ENCODE data around the gene LRP2. TPM values are rescaled to one million over a fixed set of nuclear protein-coding genes. Genes with fewer than 3 reads are reported as not detected.
A peak's percentile ranks its signal among the peaks of the same experiment; 100 is the strongest.

The LRP2 gene
- total and polyA plus RNA-seq, 4 experiments from 2014 or later: not detected

DNA sequence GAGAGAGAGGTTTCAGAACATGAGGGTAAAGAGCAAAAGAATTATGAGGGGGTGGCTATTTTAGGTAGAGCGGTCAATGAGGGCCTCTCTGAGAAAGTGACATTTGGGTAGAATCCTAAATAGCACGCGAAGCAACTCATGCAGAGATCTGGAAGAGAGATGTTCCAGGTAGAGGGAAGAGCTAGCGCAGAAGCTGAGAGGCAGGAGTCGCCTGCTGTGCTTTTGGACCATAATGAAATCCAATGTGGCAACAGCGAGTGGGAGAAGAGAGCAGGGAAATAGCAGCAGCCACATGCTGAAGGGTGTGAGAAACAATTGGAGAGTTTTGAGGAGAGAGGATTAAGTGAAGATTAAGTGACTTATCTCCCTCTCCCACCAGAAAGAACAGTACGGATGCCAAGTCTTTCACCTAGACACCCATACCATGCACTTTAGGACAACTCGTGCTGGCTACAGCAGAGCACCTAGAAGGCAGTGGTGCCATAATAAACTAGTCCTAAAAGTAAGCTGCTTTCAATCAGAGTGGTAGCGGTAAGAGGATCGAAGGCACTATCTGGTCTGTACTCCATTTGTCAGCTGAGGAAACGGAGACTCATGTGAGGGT, 129.7 kb downstream of the LRP2 start:
- no peaks in the 10 kb centered on the region for H3K36me3 Mint-ChIP-seq
- DNase-seq: no peak
- CTCF ChIA-PET (ENCODE audit: partially characterized antibody): no interaction called here

DNA sequence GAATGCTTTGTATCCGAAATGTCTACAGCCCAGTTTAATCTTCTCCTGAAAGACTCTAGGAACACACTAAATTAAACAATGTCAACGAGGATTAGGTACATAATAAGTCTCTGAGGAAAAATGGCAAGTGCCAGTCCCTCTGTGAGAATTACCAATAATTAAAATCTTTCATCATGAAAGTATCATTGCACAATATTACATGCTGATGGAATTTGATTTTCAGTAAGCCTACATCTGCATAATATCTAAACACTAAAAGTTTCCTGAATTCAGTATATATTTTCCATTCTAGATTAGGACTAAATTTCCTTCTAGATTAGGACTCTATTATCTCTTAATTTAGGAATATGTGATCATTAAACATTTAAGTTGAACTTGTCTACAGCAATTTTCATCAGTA, 132.1 kb downstream of the LRP2 start:
- no peak for DNase-seq
- Mint-ChIP-seq H3K4me3 (no peak overlapping the region), H3K9me3 (no peaks in the 10 kb centered on the region), H3K4me1 (peaks cover 0 to 2% (median 0%) of the 10 kb centered on the region in 4 donors), H3K36me3 (no peaks in the 10 kb centered on the region), H3K27me3 (peaks cover 4 to 6% of the 10 kb centered on the region in 2 donors), H3K27ac (no peak overlapping the region)
- no peak overlapping the region for H3K27ac ChIP-seq (ENCODE audit: low read depth, low read length)
- no peaks in the 10 kb centered on the region for H3K9me3 ChIP-seq (ENCODE audit: control insufficient read depth in 1 of 2, low read length in 2 of 2)
- no peaks in the 10 kb centered on the region for H3K27me3 ChIP-seq (ENCODE audit: insufficient read depth, low read length)
- intact Hi-C loops (cut with micrococcal nuclease): no loop called here
- H3K36me3 ChIP-seq (ENCODE audit: insufficient read depth, low read length): no peaks in the 10 kb centered on the region
- H3K4me3 ChIP-seq (ENCODE audit: low read length in 2 of 2): no peak overlapping the region
- no peaks in the 10 kb centered on the region for H3K4me1 ChIP-seq (ENCODE audit: insufficient read depth, low read length)
- ChIA-PET POLR2A (ENCODE audit: partially characterized antibody) (no interaction called here), CTCF (ENCODE audit: partially characterized antibody) (no interaction called here)

More for the DNA sequence above, 129.7 kb downstream of the LRP2 start:
- no peaks in the 10 kb centered on the region for H3K4me1 Mint-ChIP-seq
- Histone ChIP-seq H3K4me3 (ENCODE audit: low read length in 2 of 2) (no peak overlapping the region), H3K27me3 (ENCODE audit: insufficient read depth, low read length) (no peaks in the 10 kb centered on the region), H3K9me3 (ENCODE audit: control insufficient read depth in 1 of 2, low read length in 2 of 2) (no peaks in the 10 kb centered on the region), H3K36me3 (ENCODE audit: insufficient read depth, low read length) (no peaks in the 10 kb centered on the region), H3K27ac (ENCODE audit: low read depth, low read length) (no peak overlapping the region), H3K4me1 (ENCODE audit: insufficient read depth, low read length) (no peaks in the 10 kb centered on the region)
- no peak overlapping the region for H3K27ac Mint-ChIP-seq
- peaks cover 7 to 9% of the 10 kb centered on the region in 2 donors for H3K27me3 Mint-ChIP-seq
- POLR2A ChIA-PET (ENCODE audit: partially characterized antibody): no interaction called here
- intact Hi-C loops (cut with micrococcal nuclease): no loop called here
- H3K4me3 Mint-ChIP-seq: no peak overlapping the region
- H3K9me3 Mint-ChIP-seq: no peaks in the 10 kb centered on the region

DNA sequence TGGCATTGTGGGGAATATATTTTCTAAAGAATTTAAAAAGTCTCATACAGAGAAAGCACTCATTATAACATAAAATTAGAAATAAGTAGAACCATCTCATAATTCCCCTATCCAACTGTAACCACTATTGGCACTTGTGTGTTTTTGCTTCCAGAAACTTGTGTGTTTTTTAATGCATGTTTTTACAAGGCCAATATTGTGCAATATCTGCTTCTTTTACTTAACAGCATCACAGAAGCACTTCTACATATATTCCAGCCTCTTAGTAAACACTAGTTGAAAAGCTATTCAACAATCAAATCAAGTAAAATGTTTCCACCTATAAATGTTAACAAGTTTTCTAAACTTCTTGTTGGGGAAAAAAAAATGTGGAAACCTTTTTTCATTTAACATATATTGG, 132.7 kb downstream of the LRP2 start:
- Histone ChIP-seq H3K9me3 (ENCODE audit: control insufficient read depth in 1 of 2, low read length in 2 of 2) (no peaks in the 10 kb centered on the region), H3K36me3 (ENCODE audit: insufficient read depth, low read length) (no peaks in the 10 kb centered on the region), H3K4me1 (ENCODE audit: insufficient read depth, low read length) (no peaks in the 10 kb centered on the region), H3K4me3 (ENCODE audit: low read length in 2 of 2) (no peak overlapping the region), H3K27me3 (ENCODE audit: insufficient read depth, low read length) (no peaks in the 10 kb centered on the region), H3K27ac (ENCODE audit: low read depth, low read length) (no peak overlapping the region)
- ChIA-PET POLR2A (ENCODE audit: partially characterized antibody) (no interaction called here), CTCF (ENCODE audit: partially characterized antibody) (no interaction called here)
- no peak for DNase-seq
- peaks cover 0 to 3% (median 0%) of the 10 kb centered on the region in 4 donors for H3K4me1 Mint-ChIP-seq
- H3K36me3 Mint-ChIP-seq: no peaks in the 10 kb centered on the region
- intact Hi-C loops (cut with micrococcal nuclease): no loop called here
- H3K4me3 Mint-ChIP-seq: no peak overlapping the region
- H3K9me3 Mint-ChIP-seq: no peaks in the 10 kb centered on the region
- peaks cover 4 to 7% of the 10 kb centered on the region in 2 donors for H3K27me3 Mint-ChIP-seq
- no peak overlapping the region for H3K27ac Mint-ChIP-seq

DNA sequence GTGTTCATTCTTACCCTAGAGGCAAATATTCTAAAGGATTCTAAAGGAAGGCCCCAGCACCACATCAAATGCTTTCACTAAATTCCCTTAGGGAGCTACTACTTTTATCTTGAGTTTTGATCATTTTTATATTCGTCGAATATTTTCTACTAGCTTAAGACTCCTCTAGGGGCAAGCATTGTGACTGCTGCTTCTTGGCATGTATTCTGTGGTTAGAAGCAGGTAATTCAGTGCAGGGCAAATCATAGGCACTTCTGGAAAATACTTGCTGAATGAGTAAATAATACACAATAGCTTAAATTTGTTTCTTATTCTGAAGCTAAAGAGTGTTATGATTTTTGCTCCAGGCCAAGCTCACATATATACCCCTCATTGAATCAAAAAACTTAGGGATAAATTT, 136.4 kb downstream of the LRP2 start:
- Mint-ChIP-seq H3K27me3 (peaks cover 2 to 4% of the 10 kb centered on the region in 2 donors), H3K4me1 (peaks cover 0 to 4% (median 0%) of the 10 kb centered on the region in 4 donors), H3K27ac (no peak overlapping the region), H3K9me3 (no peaks in the 10 kb centered on the region), H3K4me3 (no peak overlapping the region), H3K36me3 (no peaks in the 10 kb centered on the region)
- intact Hi-C loops (cut with micrococcal nuclease): no loop called here
- Histone ChIP-seq H3K36me3 (ENCODE audit: insufficient read depth, low read length) (no peaks in the 10 kb centered on the region), H3K4me3 (ENCODE audit: low read length in 2 of 2) (no peak overlapping the region), H3K27ac (ENCODE audit: low read depth, low read length) (no peak overlapping the region), H3K27me3 (ENCODE audit: insufficient read depth, low read length) (no peaks in the 10 kb centered on the region), H3K4me1 (ENCODE audit: insufficient read depth, low read length) (no peaks in the 10 kb centered on the region), H3K9me3 (ENCODE audit: control insufficient read depth in 1 of 2, low read length in 2 of 2) (no peaks in the 10 kb centered on the region)
- ChIA-PET CTCF (ENCODE audit: partially characterized antibody) (interaction anchor here (0.8 to 1.7 kb wide), 2 partner anchors 12 to 17 kb away, joined by 3 read pairs; no protein-coding TSS in a partner anchor), POLR2A (ENCODE audit: partially characterized antibody) (no interaction called here)
- no peak for DNase-seq

DNA sequence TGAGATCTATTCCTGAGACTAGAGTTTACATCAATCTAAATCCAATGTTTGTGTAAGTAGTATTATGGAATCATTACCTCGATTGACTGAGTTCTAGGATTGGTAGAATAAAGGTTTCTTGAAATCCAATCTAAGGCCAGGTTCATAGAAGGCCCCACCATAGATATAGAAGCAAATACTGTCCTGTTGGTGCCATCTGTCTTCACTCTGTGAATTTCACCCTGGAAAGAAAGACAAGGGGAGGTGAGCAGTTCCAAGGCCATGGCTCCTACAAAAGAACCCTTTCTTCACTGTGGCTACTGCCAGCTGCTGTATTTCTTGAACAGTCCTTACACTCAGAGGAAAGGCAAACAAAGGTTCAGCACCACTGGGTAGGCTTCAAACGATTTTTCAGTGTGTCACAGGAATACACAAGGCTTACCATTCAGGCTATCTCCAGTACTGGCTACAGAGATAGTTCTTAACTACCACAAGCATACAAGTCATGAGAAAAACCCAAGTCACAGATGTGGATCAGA, 137.0 kb downstream of the LRP2 start:
- POLR2A ChIA-PET (ENCODE audit: partially characterized antibody): no interaction called here
- Mint-ChIP-seq H3K36me3 (no peaks in the 10 kb centered on the region), H3K4me3 (no peak overlapping the region), H3K4me1 (peaks cover 0 to 4% (median 0%) of the 10 kb centered on the region in 4 donors), H3K27ac (no peak overlapping the region), H3K27me3 (peaks cover 0 to 4% of the 10 kb centered on the region in 2 donors), H3K9me3 (no peaks in the 10 kb centered on the region)
- no peaks in the 10 kb centered on the region for H3K27me3 ChIP-seq (ENCODE audit: insufficient read depth, low read length)
- DNase-seq: no peak
- no peak overlapping the region for H3K4me3 ChIP-seq (ENCODE audit: low read length in 2 of 2)
- no peaks in the 10 kb centered on the region for H3K36me3 ChIP-seq (ENCODE audit: insufficient read depth, low read length)
- CTCF ChIA-PET (ENCODE audit: partially characterized antibody): interaction anchor here (0.8 to 1.7 kb wide), 2 partner anchors 11 to 17 kb away, joined by 3 read pairs; no protein-coding TSS in a partner anchor
- intact Hi-C loops (cut with micrococcal nuclease): no loop called here
- H3K27ac ChIP-seq (ENCODE audit: low read depth, low read length): no peak overlapping the region
- no peaks in the 10 kb centered on the region for H3K4me1 ChIP-seq (ENCODE audit: insufficient read depth, low read length)
- no peaks in the 10 kb centered on the region for H3K9me3 ChIP-seq (ENCODE audit: control insufficient read depth in 1 of 2, low read length in 2 of 2)

DNA sequence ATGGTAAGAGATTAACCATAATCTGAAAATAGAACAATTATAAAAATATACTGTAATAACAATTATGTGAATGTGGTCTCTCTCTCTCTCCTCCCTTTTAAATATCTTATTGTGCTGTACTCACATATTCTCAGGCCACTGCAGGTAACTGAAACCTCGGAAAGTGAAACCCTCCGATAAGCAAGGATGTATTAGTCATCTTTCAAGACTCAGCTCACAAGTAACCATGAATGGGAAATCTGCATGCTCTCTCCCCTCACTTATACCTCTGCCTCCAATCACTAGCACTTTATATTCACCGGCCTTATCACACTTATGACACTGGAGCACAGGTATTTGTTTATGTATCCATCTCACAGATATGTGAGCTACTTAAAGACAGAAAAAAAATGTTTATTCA, 139.7 kb downstream of the LRP2 start:
- CTCF ChIA-PET (ENCODE audit: partially characterized antibody): interaction anchor here (0.9 to 3.7 kb wide), 3 partner anchors 12 to 113 kb away, joined by 3 to 22 read pairs (median 8); no protein-coding TSS in a partner anchor
- no peaks in the 10 kb centered on the region for H3K9me3 ChIP-seq (ENCODE audit: control insufficient read depth in 1 of 2, low read length in 2 of 2)
- no peak overlapping the region for H3K4me3 Mint-ChIP-seq
- H3K4me1 ChIP-seq (ENCODE audit: insufficient read depth, low read length): no peaks in the 10 kb centered on the region
- H3K9me3 Mint-ChIP-seq: no peaks in the 10 kb centered on the region
- H3K36me3 ChIP-seq (ENCODE audit: insufficient read depth, low read length): no peaks in the 10 kb centered on the region
- H3K4me3 ChIP-seq (ENCODE audit: low read length in 2 of 2): no peak overlapping the region
- no peaks in the 10 kb centered on the region for H3K27me3 ChIP-seq (ENCODE audit: insufficient read depth, low read length)
- peaks cover 0 to 1% of the 10 kb centered on the region in 2 donors for H3K27me3 Mint-ChIP-seq
- intact Hi-C loops (cut with micrococcal nuclease): loop anchor here (5.0 kb wide), 2 partner anchors 260 to 275 kb away; no protein-coding TSS in a partner anchor
- H3K27ac Mint-ChIP-seq: no peak overlapping the region
- H3K4me1 Mint-ChIP-seq: peaks cover 0 to 4% (median 0%) of the 10 kb centered on the region in 4 donors
- POLR2A ChIA-PET (ENCODE audit: partially characterized antibody): no interaction called here
- no peaks in the 10 kb centered on the region for H3K36me3 Mint-ChIP-seq
- no peak for DNase-seq
- no peak overlapping the region for H3K27ac ChIP-seq (ENCODE audit: low read depth, low read length)

DNA sequence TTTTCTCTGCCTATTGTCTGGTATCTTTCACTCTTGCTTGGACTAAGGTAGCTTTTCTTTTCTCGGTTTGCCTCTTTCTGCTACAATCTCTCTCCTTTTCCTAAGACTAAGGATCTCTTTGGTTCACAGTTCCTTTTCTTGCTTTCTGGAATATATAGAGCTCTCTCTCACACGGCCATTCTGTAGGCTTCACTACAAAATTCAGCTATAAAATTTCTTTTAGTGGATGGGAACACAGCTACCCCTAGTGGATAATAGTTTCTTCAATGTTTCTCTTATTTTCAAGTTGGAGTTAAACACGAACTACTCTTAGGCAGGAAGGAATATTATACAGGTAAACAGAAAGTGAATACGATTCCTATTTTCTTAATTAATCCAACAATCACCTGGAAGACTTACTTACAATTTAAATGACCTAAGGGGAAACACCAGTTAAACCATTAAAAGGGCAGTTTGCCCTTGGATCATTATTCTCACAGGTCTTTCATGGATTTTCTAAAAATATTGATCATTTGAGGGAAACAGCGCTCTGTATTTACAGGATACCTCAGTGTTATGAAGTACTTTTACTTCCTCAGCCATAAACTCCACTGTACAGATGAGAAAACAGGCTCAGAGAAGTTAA, 140.5 kb downstream of the LRP2 start:
- intact Hi-C loops (cut with micrococcal nuclease): loop anchor here (5.0 kb wide), 2 partner anchors 260 to 275 kb away; no protein-coding TSS in a partner anchor
- H3K27ac ChIP-seq (ENCODE audit: low read depth, low read length): no peak overlapping the region
- ChIA-PET POLR2A (ENCODE audit: partially characterized antibody) (no interaction called here), CTCF (ENCODE audit: partially characterized antibody) (interaction anchor here (0.8 to 3.7 kb wide), 4 partner anchors 12 to 112 kb away, joined by 3 to 22 read pairs (median 6); no protein-coding TSS in a partner anchor)
- no peaks in the 10 kb centered on the region for H3K36me3 ChIP-seq (ENCODE audit: insufficient read depth, low read length)
- H3K9me3 ChIP-seq (ENCODE audit: control insufficient read depth in 1 of 2, low read length in 2 of 2): no peaks in the 10 kb centered on the region
- H3K4me1 ChIP-seq (ENCODE audit: insufficient read depth, low read length): no peaks in the 10 kb centered on the region
- Mint-ChIP-seq H3K4me3 (no peak overlapping the region), H3K4me1 (peaks cover 0 to 4% (median 0%) of the 10 kb centered on the region in 4 donors), H3K36me3 (no peaks in the 10 kb centered on the region), H3K9me3 (no peaks in the 10 kb centered on the region), H3K27ac (no peak overlapping the region), H3K27me3 (peaks cover 0 to 1% of the 10 kb centered on the region in 2 donors)
- peak in 1 of 5 donors; percentile 15 for DNase-seq
- no peaks in the 10 kb centered on the region for H3K27me3 ChIP-seq (ENCODE audit: insufficient read depth, low read length)
- H3K4me3 ChIP-seq (ENCODE audit: low read length in 2 of 2): no peak overlapping the region
